ENCODE measurements around the gene CPA5.

CPA5 gene

GRCh38 chr7:130344271-130344866, at the start of gene CPA5:
TSS of gene CPA5 (plus strand) at chr7:130344816. CDS start at chr7:130346486, 1,670 bp downstream.
- Histone ChIP-seq H3K36me3 (ENCODE audit: insufficient read depth, low read depth, low read length) (no peaks in the 10 kb centered on the region), H3K9ac (ENCODE audit: low read depth, low read length) (peak within 1 kb of the TSS; percentile 47; the same call in 1 of the 2 replicates), H3K4me1 (ENCODE audit: insufficient read depth, low read length) (peaks cover 15% of the 10 kb centered on the region), H3K9me3 (ENCODE audit: insufficient read depth, low read depth, low read length) (no peaks in the 10 kb centered on the region), H3K27me3 (ENCODE audit: insufficient read depth, low read length) (no peaks in the 10 kb centered on the region), H3K27ac (ENCODE audit: low read length) (no peak within 1 kb of the TSS), H3K4me3 (ENCODE audit: low read length) (peak within 1 kb of the TSS; percentile 26; the same call in 1 of the 2 replicates)

DNA sequence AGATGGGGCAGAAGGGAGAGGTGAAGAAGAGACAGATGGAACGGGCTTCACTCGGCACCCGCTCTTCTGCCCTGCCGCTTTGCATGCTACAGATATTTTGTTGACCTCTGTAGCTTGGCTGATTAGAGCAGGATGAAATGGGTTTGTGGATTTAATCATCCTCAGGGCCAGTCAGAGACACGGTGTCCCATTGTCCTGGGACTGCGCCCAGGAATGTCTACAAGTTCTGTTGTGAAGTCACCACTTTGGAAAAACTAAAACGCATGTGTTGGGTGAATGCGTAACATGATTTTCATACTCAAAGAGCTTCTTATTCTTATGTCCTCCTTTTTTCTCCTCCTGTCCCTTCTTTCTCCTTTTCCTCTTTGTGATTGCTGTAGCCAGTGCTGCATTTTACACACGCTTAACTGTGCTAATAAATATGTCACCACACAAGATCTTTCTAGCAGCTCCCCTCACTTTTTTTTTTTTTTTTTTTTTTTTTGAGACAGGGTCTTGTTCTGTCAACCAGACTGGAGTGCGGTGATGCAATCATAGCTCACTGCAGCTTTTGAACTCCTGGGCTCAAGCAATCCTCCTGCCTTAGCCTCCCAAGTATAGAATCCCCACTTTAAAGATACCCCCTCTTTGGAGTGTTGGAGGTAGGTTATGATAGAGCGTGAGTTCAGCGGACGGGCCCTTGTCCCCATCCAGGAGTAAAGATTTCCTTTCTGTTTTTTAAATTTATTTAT, 48.2 kb upstream of the CPA5 start:
- Histone ChIP-seq H3K4me1 (ENCODE audit: insufficient read depth, low read length) (no peaks in the 10 kb centered on the region), H3K9me3 (ENCODE audit: insufficient read depth, low read depth, low read length) (no peaks in the 10 kb centered on the region), H3K27me3 (ENCODE audit: insufficient read depth, low read length) (no peaks in the 10 kb centered on the region), H3K36me3 (ENCODE audit: insufficient read depth, low read depth, low read length) (no peaks in the 10 kb centered on the region), H3K27ac (ENCODE audit: low read length) (no peak overlapping the region), H3K4me3 (ENCODE audit: low read length) (no peak overlapping the region), H3K9ac (ENCODE audit: low read depth, low read length) (no peak overlapping the region)

DNA sequence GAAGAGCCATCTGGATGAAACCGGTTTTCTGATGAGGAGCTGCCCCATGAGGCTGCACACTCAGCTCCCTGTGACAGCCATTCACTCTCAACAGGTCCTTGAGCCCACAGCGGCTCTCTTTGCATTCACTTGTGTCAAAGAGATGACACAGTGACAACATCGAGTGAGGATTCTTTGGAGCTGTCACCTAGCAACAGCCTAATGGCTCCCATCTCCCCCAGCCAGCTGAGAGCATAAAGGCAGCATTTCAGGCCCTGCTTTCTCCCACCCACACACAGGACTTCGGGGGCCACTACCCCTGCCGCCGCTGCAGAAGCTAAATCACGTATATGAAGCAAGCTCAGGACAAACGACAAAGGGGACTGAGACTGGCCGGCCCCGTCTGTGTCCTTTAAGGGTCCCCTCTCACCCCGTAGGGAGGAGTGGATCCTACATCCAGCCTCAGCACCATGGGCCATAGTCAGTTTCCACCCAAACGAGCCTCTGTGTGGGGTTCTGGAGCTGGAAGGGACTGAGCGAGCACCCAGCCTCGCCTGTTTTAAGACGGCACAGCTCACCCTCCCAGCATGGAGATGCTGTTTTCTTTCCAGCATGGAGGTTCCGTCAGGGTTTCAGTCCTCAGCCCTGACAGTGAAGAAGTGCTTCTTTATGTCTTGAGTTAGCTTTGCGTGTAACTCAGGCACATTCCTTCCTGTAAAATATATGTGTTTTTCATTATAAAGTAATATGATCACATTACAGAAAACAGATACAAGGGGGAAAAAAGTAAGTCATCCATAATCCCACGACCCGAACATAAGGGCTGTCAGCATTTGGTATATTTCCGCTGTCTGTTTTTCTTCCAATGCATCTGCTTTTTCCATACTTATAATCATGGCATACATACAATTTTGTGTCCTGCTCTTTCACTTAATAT, 46.7 kb upstream of the CPA5 start:
- Histone ChIP-seq H3K27ac (ENCODE audit: low read length) (no peak overlapping the region), H3K9ac (ENCODE audit: low read depth, low read length) (no peak overlapping the region), H3K4me3 (ENCODE audit: low read length) (no peak overlapping the region), H3K27me3 (ENCODE audit: insufficient read depth, low read length) (no peaks in the 10 kb centered on the region), H3K36me3 (ENCODE audit: insufficient read depth, low read depth, low read length) (no peaks in the 10 kb centered on the region), H3K4me1 (ENCODE audit: insufficient read depth, low read length) (no peaks in the 10 kb centered on the region), H3K9me3 (ENCODE audit: insufficient read depth, low read depth, low read length) (no peaks in the 10 kb centered on the region)

GRCh38 chr7:130298544-130299326, 45.9 kb upstream of the CPA5 start:
- H3K4me3 ChIP-seq (ENCODE audit: low read length): no peak overlapping the region
- no peaks in the 10 kb centered on the region for H3K4me1 ChIP-seq (ENCODE audit: insufficient read depth, low read length)
- no peaks in the 10 kb centered on the region for H3K9me3 ChIP-seq (ENCODE audit: insufficient read depth, low read depth, low read length)
- no peak overlapping the region for H3K27ac ChIP-seq (ENCODE audit: low read length)
- H3K9ac ChIP-seq (ENCODE audit: low read depth, low read length): no peak overlapping the region
- H3K27me3 ChIP-seq (ENCODE audit: insufficient read depth, low read length): no peaks in the 10 kb centered on the region
- H3K36me3 ChIP-seq (ENCODE audit: insufficient read depth, low read depth, low read length): no peaks in the 10 kb centered on the region

DNA sequence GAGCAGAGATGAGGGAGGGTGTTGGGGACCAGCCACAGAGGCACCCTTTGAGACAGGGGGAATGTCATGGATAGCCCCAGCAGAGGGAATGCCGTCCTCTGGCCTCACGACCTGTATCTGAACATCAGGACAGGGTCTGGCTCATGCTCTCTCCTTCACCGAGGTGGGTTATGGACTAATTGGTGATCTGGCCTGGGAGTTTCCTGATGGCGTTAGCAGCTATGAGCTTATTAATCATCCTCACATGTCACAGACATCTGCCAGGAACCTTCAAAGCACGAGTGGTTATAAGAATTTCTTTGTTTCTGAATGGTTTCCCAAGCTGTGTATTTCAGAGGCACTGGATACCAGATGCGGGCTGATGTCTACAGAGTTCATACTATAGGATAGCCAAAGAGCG, 44.8 kb upstream of the CPA5 start:
- H3K27ac ChIP-seq (ENCODE audit: low read length): no peak overlapping the region
- H3K27me3 ChIP-seq (ENCODE audit: insufficient read depth, low read length): no peaks in the 10 kb centered on the region
- H3K9ac ChIP-seq (ENCODE audit: low read depth, low read length): no peak overlapping the region
- H3K9me3 ChIP-seq (ENCODE audit: insufficient read depth, low read depth, low read length): no peaks in the 10 kb centered on the region
- no peaks in the 10 kb centered on the region for H3K4me1 ChIP-seq (ENCODE audit: insufficient read depth, low read length)
- no peaks in the 10 kb centered on the region for H3K36me3 ChIP-seq (ENCODE audit: insufficient read depth, low read depth, low read length)
- H3K4me3 ChIP-seq (ENCODE audit: low read length): no peak overlapping the region

DNA sequence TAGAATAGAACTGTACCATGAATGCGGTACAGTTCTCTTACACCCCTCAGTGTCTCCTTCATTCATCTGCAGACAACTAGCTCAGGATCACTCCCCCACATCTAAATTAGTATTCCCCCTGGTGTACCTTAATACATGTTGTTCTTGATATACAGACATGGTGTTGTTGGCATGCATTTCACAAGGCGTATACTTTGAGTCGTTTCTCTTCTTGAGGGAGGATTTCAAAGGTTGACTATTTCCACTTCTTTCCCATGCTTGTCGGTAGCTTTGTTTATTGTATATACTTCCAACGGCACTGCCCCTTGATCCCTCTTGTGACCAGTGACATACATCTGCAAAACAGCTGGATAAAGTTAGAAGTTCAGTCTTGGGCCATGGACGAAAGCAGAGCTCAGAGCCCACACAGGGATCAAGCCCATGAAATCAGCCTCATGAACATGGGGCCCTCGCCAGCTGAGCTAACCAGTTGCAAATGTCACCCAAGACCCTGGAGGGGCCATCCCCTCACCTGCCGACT, 43.1 kb upstream of the CPA5 start:
- H3K4me3 ChIP-seq (ENCODE audit: low read length): no peak overlapping the region
- H3K9me3 ChIP-seq (ENCODE audit: insufficient read depth, low read depth, low read length): no peaks in the 10 kb centered on the region
- no peak overlapping the region for H3K9ac ChIP-seq (ENCODE audit: low read depth, low read length)
- H3K36me3 ChIP-seq (ENCODE audit: insufficient read depth, low read depth, low read length): no peaks in the 10 kb centered on the region
- H3K4me1 ChIP-seq (ENCODE audit: insufficient read depth, low read length): no peaks in the 10 kb centered on the region
- H3K27ac ChIP-seq (ENCODE audit: low read length): no peak overlapping the region
- H3K27me3 ChIP-seq (ENCODE audit: insufficient read depth, low read length): no peaks in the 10 kb centered on the region

- Histone ChIP-seq H3K9ac (ENCODE audit: low read depth, low read length) (no peak overlapping the region), H3K4me3 (ENCODE audit: low read length) (no peak overlapping the region), H3K27ac (ENCODE audit: low read length) (no peak overlapping the region), H3K27me3 (ENCODE audit: insufficient read depth, low read length) (no peaks in the 10 kb centered on the region), H3K36me3 (ENCODE audit: insufficient read depth, low read depth, low read length) (no peaks in the 10 kb centered on the region), H3K9me3 (ENCODE audit: insufficient read depth, low read depth, low read length) (no peaks in the 10 kb centered on the region), H3K4me1 (ENCODE audit: insufficient read depth, low read length) (no peaks in the 10 kb centered on the region)
Measured at GRCh38 chr7:130302649-130303048, 42.0 kb upstream of the CPA5 start.

DNA sequence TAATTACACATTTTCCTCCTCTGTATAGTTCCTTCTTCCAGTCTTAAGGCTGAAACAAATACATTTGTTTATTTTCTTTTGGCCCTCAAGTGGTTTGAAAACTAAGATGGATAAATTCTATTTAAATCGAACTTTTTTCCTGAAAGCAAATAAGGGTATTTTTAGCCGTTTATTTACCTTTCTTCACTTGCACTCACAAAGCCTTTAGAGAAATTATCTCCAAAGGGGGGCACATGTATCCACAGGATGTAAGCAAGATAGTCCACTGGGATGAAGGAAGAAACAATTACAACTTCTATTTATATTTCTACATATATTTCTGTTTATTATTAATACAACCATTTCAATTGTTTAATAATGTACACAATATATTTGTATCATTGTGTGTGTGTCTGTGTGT, 41.5 kb upstream of the CPA5 start:
- H3K9me3 ChIP-seq (ENCODE audit: insufficient read depth, low read depth, low read length): no peaks in the 10 kb centered on the region
- no peak overlapping the region for H3K27ac ChIP-seq (ENCODE audit: low read length)
- no peak overlapping the region for H3K9ac ChIP-seq (ENCODE audit: low read depth, low read length)
- no peaks in the 10 kb centered on the region for H3K36me3 ChIP-seq (ENCODE audit: insufficient read depth, low read depth, low read length)
- H3K4me1 ChIP-seq (ENCODE audit: insufficient read depth, low read length): no peaks in the 10 kb centered on the region
- no peak overlapping the region for H3K4me3 ChIP-seq (ENCODE audit: low read length)
- no peaks in the 10 kb centered on the region for H3K27me3 ChIP-seq (ENCODE audit: insufficient read depth, low read length)

GRCh38 chr7:130303551-130303950, 41.1 kb upstream of the CPA5 start:
- Histone ChIP-seq H3K9ac (ENCODE audit: low read depth, low read length) (no peak overlapping the region), H3K27ac (ENCODE audit: low read length) (no peak overlapping the region), H3K9me3 (ENCODE audit: insufficient read depth, low read depth, low read length) (no peaks in the 10 kb centered on the region), H3K4me3 (ENCODE audit: low read length) (no peak overlapping the region), H3K36me3 (ENCODE audit: insufficient read depth, low read depth, low read length) (no peaks in the 10 kb centered on the region), H3K27me3 (ENCODE audit: insufficient read depth, low read length) (no peaks in the 10 kb centered on the region), H3K4me1 (ENCODE audit: insufficient read depth, low read length) (no peaks in the 10 kb centered on the region)

GRCh38 chr7:130303982-130304381, 40.6 kb upstream of the CPA5 start:
- H3K9me3 ChIP-seq (ENCODE audit: insufficient read depth, low read depth, low read length): no peaks in the 10 kb centered on the region
- H3K4me1 ChIP-seq (ENCODE audit: insufficient read depth, low read length): no peaks in the 10 kb centered on the region
- H3K36me3 ChIP-seq (ENCODE audit: insufficient read depth, low read depth, low read length): no peaks in the 10 kb centered on the region
- H3K4me3 ChIP-seq (ENCODE audit: low read length): no peak overlapping the region
- no peak overlapping the region for H3K27ac ChIP-seq (ENCODE audit: low read length)
- H3K9ac ChIP-seq (ENCODE audit: low read depth, low read length): no peak overlapping the region
- no peaks in the 10 kb centered on the region for H3K27me3 ChIP-seq (ENCODE audit: insufficient read depth, low read length)

- H3K9me3 ChIP-seq (ENCODE audit: insufficient read depth, low read depth, low read length): no peaks in the 10 kb centered on the region
- no peak overlapping the region for H3K27ac ChIP-seq (ENCODE audit: low read length)
- H3K4me1 ChIP-seq (ENCODE audit: insufficient read depth, low read length): no peaks in the 10 kb centered on the region
- no peaks in the 10 kb centered on the region for H3K27me3 ChIP-seq (ENCODE audit: insufficient read depth, low read length)
- H3K4me3 ChIP-seq (ENCODE audit: low read length): no peak overlapping the region
- no peak overlapping the region for H3K9ac ChIP-seq (ENCODE audit: low read depth, low read length)
- no peaks in the 10 kb centered on the region for H3K36me3 ChIP-seq (ENCODE audit: insufficient read depth, low read depth, low read length)
Measured at GRCh38 chr7:130304878-130305277, 39.7 kb upstream of the CPA5 start.
